NB4 (cell line): Measurements from ENCODE around the gene VWA5B1.

Experiments used
- DNase-seq: peaks from one replicate; pipeline ENCODE4 v3.0.0; 2010; ENCODE audit warnings: low read depth
- H3K4me3 ChIP-seq: one replicate; pipeline ENCODE4 v1.5.1; 2011; ENCODE audit warnings: mild to moderate bottlenecking, low read depth, low read length, moderate library complexity
- CTCF ChIP-seq: IDR thresholded peaks from one replicate; pipeline ENCODE4 v1.5.1; 2012; ENCODE audit warnings: low read depth, low read length
- MAX ChIP-seq: IDR thresholded peaks from 2 replicates; pipeline ENCODE4 v1.6.1; 2011; ENCODE audit warnings: low read depth, low read length
- MYC ChIP-seq: IDR thresholded peaks from 2 replicates; pipeline ENCODE4 v1.6.1; 2011; ENCODE audit warnings: low read depth, low read length
- POLR2A ChIP-seq: IDR thresholded peaks from 2 replicates; pipeline ENCODE4 v1.6.1; 2011; ENCODE audit warnings: mild to moderate bottlenecking; ENCODE audit not compliant: insufficient read length; ENCODE audit errors: extremely low read depth

The VWA5B1 gene

GRCh38 chr1:20356850-20357459 is 66.3 kb downstream of the VWA5B1 start:
- TF ChIP-seq POLR2A (no peak), MAX (no peak), MYC (no peak), CTCF (no peak)
- no peak for DNase-seq
- H3K4me3 ChIP-seq = no peak overlapping the region

- TF ChIP-seq MAX (no peak), MYC (no peak), CTCF (no peak), POLR2A (no peak)
- H3K4me3 ChIP-seq = no peak overlapping the region
- no peak for DNase-seq
Measured at GRCh38 chr1:20357796-20358195, 67.1 kb downstream of the VWA5B1 start.

GRCh38 chr1:20358761-20359263 is 68.1 kb downstream of the VWA5B1 start:
- DNase-seq = no peak
- TF ChIP-seq MAX = no peak
- no peak for TF ChIP-seq MYC
- no peak for TF ChIP-seq CTCF
- TF ChIP-seq POLR2A = no peak

GRCh38 chr1:20359451-20360330 is 69.0 kb downstream of the VWA5B1 start:
- TF ChIP-seq MYC (no peak), POLR2A (no peak), MAX (no peak), CTCF (no peak)
- DNase-seq = no peak
- H3K4me3 ChIP-seq = no peak overlapping the region

More at GRCh38 chr1:20358761-20359263, 68.1 kb downstream of the VWA5B1 start:
- H3K4me3 ChIP-seq = no peak overlapping the region

- no peak overlapping the region for H3K4me3 ChIP-seq
- TF ChIP-seq MAX = no peak
- no peak for TF ChIP-seq POLR2A
- TF ChIP-seq CTCF = no peak
- no peak for TF ChIP-seq MYC
- no peak for DNase-seq
Measured at GRCh38 chr1:20361401-20361800, 70.7 kb downstream of the VWA5B1 start.
